Suprapubic skin (tissue), 4 donors: ENCODE results near the gene ZNF837.

Experiments used
- EP300 ChIP-seq: sonication (generic); formaldehyde crosslinking; IDR thresholded peaks from one replicate; pipeline ENCODE4 v1.6.1; 2017; ENCODE audit warnings: antibody characterized with exemption
- POLR2A ChIP-seq, 2 donors: fragments of 450-650 bp; IDR thresholded peaks; one replicate each; pipeline ENCODE4 v1.6.1; 2017; ENCODE audit warnings: antibody characterized with exemption in 2 of 2, mild to moderate bottlenecking in 2 of 2, moderate library complexity in 2 of 2
- POLR2AphosphoS5 ChIP-seq, 3 donors: sonication (generic); formaldehyde crosslinking; IDR thresholded peaks; one replicate each; pipeline ENCODE4 v1.6.1; 2017; ENCODE audit warnings: antibody characterized with exemption in 3 of 3
- TF ChIP-seq, protein P1 (sequence below), 2 donors: fragments of 200-600 bp in 1 of 2; fragments of 450-650 bp in 1 of 2; sonication (generic) in 1 of 2; IDR thresholded peaks; one replicate each; pipeline ENCODE4 v1.5.1; 2016 to 2019; ENCODE audit warnings: antibody characterized with exemption in 2 of 2, mild to moderate bottlenecking in 1 of 2, moderate library complexity in 1 of 2

DNA sequence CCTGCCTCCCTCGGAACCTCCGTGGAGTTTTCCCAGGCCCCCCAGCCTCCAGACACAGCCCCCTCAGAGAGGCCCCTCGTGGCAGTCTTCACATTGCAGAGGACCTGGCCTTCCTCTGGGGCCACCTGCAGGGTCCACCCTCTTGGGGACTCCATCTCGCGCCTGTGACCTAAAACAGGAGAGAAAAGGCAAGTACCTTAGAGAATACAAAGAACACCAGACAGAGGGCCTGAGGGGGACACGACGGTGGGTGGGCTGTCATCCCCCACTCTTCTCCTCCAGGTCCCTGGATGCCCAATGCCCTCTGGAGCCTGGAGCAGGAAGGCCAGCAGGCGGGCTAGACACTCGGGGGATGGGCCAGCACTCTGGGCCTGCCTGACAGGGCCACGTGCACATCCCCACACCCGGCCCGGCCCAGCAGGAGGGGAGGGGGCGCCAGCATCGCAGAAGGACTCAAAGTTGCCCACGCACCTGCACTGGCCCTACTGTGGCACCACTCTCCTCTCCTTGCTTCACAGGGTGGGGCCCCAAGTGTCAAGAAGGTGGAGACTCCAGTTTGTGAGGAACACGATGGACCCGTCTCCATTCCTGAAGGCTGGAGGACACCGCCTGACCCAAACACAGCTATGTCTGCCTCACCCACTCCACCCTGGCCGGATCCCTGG lies 23.2 kb downstream of the ZNF837 start:
- TF ChIP-seq, protein P1, sequence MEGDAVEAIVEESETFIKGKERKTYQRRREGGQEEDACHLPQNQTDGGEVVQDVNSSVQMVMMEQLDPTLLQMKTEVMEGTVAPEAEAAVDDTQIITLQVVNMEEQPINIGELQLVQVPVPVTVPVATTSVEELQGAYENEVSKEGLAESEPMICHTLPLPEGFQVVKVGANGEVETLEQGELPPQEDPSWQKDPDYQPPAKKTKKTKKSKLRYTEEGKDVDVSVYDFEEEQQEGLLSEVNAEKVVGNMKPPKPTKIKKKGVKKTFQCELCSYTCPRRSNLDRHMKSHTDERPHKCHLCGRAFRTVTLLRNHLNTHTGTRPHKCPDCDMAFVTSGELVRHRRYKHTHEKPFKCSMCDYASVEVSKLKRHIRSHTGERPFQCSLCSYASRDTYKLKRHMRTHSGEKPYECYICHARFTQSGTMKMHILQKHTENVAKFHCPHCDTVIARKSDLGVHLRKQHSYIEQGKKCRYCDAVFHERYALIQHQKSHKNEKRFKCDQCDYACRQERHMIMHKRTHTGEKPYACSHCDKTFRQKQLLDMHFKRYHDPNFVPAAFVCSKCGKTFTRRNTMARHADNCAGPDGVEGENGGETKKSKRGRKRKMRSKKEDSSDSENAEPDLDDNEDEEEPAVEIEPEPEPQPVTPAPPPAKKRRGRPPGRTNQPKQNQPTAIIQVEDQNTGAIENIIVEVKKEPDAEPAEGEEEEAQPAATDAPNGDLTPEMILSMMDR (IDR thresholded peaks at IDR 0.05): no peak
- TF ChIP-seq POLR2AphosphoS5 (IDR thresholded peaks at IDR 0.05) (no peak), POLR2A (IDR thresholded peaks at IDR 0.05) (no peak), EP300 (no peak)
